Measurements from ENCODE around the gene GALNT14.

GALNT14 gene

GRCh38 chr2:31168291-31168690, 30.1 kb upstream of the GALNT14 start:
- DNase-seq (ENCODE audit: extremely low read depth, low read depth), result no peak
- no peak for TF ChIP-seq CTCF (IDR thresholded peaks at IDR 0.05; ENCODE audit: low read depth, low read length, missing control alignments)
- no peak overlapping the region for H3K4me3 ChIP-seq (replicated peaks; ENCODE audit: low read depth, low read length)

- DNase-seq (ENCODE audit: extremely low read depth, low read depth), result no peak
- H3K4me3 ChIP-seq (replicated peaks; ENCODE audit: low read depth, low read length), result no peak overlapping the region
- TF ChIP-seq CTCF (IDR thresholded peaks at IDR 0.05; ENCODE audit: low read depth, low read length, missing control alignments), result no peak
Measured at GRCh38 chr2:31166925-31167324, 28.7 kb upstream of the GALNT14 start.

GRCh38 chr2:31163011-31163539, 24.8 kb upstream of the GALNT14 start:
- TF ChIP-seq CTCF (IDR thresholded peaks at IDR 0.05; ENCODE audit: low read depth, low read length, missing control alignments), result no peak
- H3K4me3 ChIP-seq (replicated peaks; ENCODE audit: low read depth, low read length), result no peak overlapping the region
- DNase-seq (ENCODE audit: extremely low read depth, low read depth), result no peak

- no peak for DNase-seq (ENCODE audit: extremely low read depth, low read depth)
- no peak overlapping the region for H3K4me3 ChIP-seq (replicated peaks; ENCODE audit: low read depth, low read length)
- no peak for TF ChIP-seq CTCF (IDR thresholded peaks at IDR 0.05; ENCODE audit: low read depth, low read length, missing control alignments)
Measured at GRCh38 chr2:31161637-31162036, 23.4 kb upstream of the GALNT14 start.

- no peak overlapping the region for H3K4me3 ChIP-seq (replicated peaks; ENCODE audit: low read depth, low read length)
- no peak for DNase-seq (ENCODE audit: extremely low read depth, low read depth)
- TF ChIP-seq CTCF (IDR thresholded peaks at IDR 0.05; ENCODE audit: low read depth, low read length, missing control alignments), result no peak
Measured at GRCh38 chr2:31151501-31151900, 13.3 kb upstream of the GALNT14 start.

GRCh38 chr2:31150120-31150670, 12.0 kb upstream of the GALNT14 start:
- no peak for DNase-seq (ENCODE audit: extremely low read depth, low read depth)
- no peak overlapping the region for H3K4me3 ChIP-seq (replicated peaks; ENCODE audit: low read depth, low read length)
- TF ChIP-seq CTCF (IDR thresholded peaks at IDR 0.05; ENCODE audit: low read depth, low read length, missing control alignments), result no peak

GRCh38 chr2:31148514-31148913, 10.3 kb upstream of the GALNT14 start:
- TF ChIP-seq CTCF (IDR thresholded peaks at IDR 0.05; ENCODE audit: low read depth, low read length, missing control alignments), result no peak
- H3K4me3 ChIP-seq (replicated peaks; ENCODE audit: low read depth, low read length), result no peak overlapping the region
- no peak for DNase-seq (ENCODE audit: extremely low read depth, low read depth)

All from HFF-Myc (cell line).